GM21367 (cell line): ENCODE results near the gene MYADML2.

ENCODE experiments used
- ATAC-seq: cut with Tn5 transposase; IDR thresholded peaks from one replicate; pipeline ENCODE4 v1.9.1; 2021; ENCODE audit not compliant: unreplicated experiment

MYADML2 gene

DNA sequence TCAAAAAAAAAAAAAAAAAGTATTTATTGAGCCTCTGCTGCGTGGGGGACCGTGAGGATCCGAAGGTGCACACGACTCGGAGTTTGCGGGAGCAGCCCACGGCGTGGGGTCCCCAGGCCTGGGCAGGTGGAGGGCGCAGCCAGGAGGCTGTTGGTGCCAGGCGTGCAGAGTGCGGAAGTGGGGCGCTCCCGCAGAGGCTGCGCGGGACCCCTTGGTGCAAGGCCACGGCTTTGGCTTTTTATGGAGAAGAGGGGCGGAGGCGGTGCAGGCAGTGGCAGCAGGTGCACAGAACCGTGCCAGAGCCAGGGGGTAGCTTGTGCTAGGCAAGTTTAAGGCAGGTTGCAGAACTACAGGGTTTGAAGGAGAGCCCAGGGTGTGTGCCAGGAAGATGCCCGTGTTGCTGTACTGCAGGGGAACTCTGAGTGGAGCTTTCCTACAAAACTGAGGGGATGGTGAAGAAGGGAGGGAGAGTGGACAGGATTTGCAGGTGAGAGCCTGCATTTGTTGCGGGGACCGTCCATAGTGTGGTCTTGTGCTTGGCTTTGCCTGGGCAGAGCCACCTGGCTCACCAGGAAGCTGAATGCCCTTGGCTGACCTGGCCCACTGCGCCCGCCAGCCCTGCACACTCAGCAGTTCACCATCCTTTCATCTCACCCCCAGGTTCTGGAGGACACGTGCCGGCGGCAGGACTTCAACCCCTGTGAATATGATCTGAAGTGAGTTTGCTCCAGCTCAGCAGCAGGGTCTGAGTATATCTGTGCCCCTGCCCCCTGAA is 31.7 kb upstream of the MYADML2 start:
- ATAC-seq, result no peak

DNA sequence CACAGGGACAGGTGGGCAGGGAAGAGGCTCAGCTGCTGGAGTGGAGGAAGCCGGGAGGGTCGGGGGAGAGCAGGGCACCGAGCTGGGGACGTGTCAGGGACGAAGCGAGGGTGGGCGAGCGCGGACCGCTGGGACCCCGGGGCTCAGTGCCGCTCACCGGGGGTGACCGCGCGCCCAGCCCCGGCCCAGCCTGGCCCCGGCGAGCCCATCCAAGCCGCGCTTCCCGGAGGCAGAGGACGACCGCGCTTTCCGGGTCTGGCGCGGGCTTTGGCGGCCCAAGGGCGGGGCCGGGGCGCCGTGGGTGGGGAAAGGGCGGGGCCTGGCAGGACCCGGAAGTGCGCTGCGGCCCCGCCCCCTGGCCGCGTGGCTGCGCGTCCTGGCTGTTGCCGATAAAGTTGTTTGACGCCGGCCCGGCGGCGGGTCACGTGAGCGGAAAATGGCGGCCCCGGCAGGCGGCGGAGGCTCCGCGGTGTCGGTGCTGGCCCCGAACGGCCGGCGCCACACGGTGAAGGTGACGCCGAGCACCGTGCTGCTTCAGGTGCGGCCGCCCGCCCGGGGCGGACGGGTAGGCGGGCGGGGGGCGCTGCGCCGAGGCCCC is 30.3 kb upstream of the MYADML2 start, which contains the start of gene ASPSCR1:
ASPSCR1 (plus strand) TSS at position 419 of the 598 bp plus-strand sequence; CDS start at position 437, 18 bp downstream.
- peak; percentile 80 for ATAC-seq

DNA sequence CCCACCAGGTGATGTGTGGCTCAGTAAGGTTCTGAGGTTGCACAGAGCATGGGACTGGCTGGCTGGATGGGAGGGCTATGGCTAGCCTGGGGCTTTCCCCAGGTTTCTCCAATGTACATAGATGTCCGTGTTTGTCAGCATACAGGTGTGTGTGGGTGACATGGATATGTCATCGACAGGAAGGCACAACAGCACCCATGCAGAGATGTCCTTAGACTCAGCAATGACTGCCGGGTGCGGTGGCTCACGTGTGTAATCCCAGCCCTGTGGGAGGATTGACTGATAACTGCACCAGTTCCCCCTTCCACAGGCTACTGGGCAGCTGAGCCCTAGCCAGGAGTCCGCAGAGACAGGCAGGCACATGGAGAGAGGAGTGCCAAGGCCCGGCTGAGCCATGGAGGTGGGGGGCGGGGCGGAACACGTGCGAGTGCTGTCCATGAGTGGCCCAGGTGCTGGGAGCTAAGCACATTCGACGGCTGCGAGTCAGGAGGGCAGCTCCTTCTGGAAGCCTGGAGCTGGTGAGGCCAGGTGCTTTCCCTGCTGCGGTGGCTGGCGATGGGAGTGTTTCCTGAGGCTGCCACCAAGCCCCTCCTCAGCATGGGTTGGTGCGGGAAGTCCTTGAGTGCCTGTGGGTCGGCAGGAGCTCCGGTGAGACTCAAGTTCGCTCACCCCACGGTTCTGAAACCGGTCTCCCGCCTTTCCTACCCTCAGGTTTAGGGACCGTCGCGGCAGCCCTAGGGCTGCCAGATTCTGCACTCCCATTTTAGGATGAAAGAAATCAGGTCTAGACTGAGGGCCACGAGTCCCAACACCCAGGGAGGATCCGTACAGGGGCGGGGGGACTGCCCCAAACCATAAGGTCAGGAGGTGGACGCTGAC is 29.5 kb upstream of the MYADML2 start:
- ATAC-seq, result no peak

DNA sequence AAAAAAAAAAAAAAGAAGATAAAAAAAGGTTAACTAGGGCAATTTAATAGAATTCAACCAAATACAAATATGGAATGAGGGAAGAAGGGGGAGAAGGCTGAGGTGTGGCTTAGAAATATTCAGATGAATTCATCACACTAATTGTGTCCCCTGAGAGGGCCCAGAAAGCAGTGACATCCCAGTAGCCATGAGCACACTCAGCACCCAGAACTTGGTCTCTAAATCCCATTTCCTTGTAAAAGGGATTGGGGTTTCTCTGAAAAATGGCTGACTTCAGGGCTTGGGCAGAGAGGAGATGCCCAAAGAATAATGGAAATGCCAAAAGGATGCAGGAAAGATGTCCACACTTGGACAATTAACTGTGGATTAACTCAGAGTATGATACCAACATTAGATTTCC is 26.4 kb upstream of the MYADML2 start:
- ATAC-seq, result no peak

DNA sequence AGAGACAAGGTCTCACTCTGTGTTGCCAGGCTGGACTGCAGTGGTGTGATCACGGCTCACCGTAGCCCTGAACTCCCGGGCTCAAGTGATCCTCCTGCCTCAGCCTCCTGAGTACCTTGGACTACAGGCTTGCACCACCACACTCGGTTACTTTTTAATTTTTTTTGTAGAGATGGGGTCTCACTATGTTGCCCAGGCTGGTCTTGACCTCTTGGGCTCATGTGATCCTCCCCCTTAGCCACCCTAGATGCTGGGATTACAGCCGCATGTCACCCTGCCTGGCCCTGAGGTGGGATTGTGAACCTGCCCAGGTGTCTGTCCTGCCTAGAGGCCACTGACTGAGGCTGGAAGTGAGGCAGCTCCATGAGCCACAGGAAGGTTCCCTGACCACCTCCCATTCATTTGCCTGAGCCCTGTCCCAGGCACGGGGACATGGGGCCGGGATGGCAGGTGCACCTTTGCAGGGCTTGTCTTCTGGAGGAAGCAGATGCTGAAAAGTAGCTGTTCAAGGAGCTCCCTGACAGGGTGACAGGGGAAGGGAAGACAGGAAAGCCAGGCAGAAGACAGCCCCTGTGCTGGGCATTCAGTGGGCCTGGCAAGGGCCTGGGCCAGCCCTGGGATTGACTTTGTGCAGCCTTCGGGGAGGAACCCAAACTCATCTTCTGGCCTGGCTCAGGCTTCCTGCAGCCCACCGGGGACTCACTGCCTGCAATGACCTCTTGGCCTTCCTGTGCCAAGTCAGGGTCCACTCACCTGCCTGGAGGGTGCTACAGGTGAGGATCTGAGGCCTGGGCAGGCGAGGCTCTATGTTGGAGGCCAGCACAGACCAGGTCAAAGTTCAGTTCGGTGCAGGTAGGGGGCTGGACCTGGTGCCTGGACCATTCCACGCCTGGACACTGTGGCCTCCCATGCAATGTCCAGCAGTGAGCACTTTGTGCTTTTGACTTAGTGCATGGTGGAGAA is 22.1 kb upstream of the MYADML2 start:
- ATAC-seq, result no peak

DNA sequence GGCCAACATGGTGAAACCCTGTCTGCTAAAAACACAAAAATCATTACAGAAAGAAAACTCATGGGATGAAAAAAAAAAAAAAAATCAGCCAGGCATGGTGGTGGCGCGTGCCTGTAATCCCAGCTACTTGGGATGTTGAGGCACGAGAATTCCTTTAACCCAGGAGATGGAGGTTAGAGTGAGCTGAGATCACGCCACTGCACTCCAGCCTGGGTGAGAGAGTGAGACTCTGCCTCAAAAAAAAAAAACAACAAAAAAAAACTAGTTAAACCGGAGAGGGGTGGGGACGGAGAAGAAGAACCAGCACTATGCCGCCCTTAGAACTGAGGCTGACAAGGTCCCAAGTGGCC is 21.3 kb upstream of the MYADML2 start:
- ATAC-seq, result no peak

DNA sequence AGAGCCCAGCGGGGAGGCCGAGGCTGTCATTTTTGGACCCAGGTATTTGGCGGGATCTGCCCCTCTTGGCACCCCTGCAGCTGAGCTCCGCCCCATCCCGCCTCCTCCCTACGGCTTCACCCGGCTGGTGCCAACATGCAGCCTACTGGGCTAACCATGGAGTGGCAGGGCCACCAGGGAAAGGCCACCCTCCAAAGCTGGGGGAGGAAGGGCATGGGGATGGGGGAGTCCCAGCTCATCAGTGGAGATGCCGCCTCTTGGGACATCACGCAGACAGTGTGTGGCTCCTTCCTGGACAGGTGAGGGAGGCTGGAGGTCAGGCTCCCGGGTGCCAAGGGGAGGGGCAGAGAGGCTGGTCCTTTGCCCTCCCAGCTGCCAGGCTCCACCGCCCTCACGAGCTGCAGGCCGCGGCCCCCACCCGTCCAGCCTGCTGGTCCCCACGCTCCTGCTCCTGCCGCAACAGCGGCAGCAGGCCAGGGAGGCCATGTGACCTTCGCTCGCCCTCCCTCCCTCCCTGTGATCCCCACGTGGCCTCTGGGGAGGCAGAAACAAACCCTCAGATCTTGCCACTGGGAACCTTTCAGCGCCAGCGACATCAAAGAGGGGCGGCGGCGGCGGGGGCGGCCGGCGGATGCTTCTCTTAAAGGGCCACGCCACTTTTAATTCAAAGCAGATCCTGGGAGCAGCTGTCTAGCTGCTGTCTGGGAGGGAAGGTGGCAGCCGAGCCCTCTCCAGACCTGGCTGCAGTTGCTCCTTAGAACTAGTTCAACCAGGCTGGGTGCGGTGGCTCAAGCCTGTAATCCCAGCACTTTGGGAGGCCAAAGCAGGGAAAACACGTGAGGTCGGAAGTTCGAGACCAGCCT is 20.7 kb upstream of the MYADML2 start:
- ATAC-seq, result no peak

DNA sequence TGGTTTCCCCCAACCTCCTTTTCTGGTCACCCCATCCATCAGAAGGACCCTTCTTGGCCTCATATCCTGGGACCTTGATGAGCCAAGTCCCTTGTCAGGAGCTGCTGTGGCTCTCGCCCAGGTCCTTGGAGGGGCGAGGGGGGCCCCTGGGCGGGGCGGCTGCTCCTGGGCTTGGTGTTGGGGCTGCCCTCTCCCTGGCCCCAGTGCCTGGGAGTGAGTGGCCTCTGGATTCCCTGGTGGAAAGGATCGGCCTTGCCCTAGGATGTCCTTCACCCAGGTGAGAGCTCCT is 20.2 kb upstream of the MYADML2 start:
- ATAC-seq, result no peak

DNA sequence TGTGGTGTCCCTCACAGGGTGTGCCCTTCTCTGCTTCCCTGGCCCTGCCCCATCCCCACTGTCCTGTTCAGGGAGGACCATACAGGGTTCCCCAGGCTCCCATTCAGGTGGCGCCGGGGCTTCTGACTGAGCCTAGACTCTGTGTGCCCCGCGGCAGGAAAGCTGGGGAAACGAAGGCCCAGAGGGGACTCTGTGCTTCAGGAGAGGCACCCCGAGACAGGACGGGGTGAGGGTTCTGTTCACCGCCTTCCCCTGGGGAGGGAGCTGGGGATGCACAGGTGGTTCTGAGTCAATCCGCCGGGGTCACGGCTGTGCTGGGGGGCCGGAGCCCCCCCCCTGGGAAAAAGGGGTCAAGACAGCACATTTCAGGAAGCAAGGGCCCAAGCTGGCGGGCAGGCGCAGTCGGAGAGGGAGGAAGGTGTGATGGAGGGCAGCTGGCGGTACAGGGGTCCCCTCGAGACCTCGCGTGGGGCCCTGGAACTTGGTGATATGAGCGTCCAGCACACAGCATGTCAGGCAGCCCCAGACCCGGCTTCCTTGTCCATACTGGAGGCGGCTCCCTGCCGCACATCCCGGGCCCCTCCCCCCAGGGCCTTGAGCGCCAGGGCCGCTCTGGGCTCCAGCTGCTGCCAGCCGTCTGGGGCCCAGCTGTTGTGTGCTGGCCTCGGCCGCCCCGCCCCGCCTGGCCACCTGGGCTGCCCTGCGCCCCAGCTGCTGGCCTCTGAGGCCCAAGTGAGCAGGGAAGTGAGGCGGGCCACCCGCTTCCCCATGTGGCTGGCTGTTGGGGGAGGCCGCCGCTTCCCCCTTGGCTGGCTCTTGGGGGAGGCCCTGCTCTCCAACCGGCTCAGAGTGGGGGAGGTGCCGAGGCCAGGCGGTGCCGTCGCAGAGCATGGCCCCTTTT is 19.6 kb upstream of the MYADML2 start:
- ATAC-seq, result no peak

DNA sequence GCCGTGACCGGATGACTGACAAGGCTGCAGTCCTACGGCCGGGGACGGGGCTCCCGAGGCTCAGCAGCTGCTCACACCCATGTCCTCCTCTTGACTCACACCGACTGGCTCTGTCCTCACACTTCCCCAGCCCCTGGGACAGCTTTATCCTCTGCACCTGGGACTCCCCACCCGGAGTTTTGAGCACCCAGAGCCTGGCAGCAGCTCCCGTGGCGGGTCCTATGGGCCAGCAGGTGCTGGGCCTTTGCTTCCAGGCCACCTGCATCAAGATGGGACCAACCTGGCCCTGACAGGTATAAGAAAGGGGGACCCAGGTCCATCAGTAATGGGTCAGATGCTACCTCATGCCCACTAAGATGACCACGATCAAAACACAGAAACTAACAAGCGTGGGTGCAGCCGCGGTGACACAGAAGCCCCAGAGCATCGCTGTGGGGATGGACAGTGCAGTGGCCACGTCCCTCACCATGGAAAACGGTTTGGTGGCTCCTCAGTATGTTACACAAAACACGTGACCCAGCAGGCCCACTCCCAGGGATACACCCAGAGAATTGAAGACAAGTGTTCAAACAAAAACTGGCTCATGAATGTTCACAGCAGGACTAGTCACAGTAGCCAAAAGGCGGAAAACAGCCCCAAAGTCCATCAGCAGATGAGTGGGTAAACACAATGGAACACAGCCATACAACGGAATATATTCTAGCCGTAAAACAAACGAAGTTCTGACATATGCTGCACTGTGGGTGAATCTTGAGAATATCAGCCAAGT is 17.2 kb upstream of the MYADML2 start:
- ATAC-seq, result no peak

DNA sequence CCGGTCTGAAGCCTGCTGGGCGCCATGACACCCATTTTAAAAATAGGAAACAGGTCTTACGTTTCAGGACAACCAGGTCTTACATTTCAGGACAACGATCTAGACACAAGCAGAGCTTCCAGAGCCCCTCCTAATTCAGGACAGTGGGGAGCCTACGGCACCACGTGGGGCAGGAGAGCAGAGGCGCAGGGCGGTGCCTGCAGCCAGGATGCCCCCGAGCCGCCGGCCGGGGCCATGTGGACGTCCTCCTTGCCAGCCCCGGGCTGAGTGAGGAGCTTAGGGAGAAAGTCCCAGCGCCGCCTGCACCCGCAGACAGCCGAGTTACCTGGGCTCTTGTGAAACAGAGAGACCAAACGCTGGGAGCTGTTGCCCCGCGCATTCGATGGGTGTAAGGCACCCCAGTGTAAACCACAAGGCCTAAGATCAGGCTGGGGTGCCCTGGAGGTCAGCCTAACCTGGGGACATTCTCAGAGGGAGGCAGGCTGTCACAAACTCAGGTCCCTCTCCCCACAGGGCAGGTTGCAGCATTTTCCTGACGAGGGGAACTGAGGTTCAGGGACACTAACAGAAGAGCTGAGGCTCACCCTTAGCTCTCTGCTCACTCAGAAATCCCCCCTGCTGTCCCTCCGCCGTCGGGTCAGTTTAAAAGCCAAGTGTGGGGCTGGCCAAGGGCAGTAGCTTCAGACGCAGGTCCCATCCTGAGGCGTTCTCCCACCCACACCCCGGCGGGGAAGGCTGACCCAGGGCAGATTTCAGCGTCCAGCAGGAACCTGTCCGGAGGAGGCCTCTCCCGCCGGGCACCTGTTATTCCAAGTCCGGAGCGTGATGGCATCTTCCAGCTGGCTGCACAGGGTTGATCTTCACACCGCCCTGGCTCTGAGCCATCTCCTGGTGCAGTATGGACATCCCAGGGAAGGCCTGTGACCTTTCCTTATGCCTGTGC is 15.7 kb upstream of the MYADML2 start:
- ATAC-seq, result no peak

DNA sequence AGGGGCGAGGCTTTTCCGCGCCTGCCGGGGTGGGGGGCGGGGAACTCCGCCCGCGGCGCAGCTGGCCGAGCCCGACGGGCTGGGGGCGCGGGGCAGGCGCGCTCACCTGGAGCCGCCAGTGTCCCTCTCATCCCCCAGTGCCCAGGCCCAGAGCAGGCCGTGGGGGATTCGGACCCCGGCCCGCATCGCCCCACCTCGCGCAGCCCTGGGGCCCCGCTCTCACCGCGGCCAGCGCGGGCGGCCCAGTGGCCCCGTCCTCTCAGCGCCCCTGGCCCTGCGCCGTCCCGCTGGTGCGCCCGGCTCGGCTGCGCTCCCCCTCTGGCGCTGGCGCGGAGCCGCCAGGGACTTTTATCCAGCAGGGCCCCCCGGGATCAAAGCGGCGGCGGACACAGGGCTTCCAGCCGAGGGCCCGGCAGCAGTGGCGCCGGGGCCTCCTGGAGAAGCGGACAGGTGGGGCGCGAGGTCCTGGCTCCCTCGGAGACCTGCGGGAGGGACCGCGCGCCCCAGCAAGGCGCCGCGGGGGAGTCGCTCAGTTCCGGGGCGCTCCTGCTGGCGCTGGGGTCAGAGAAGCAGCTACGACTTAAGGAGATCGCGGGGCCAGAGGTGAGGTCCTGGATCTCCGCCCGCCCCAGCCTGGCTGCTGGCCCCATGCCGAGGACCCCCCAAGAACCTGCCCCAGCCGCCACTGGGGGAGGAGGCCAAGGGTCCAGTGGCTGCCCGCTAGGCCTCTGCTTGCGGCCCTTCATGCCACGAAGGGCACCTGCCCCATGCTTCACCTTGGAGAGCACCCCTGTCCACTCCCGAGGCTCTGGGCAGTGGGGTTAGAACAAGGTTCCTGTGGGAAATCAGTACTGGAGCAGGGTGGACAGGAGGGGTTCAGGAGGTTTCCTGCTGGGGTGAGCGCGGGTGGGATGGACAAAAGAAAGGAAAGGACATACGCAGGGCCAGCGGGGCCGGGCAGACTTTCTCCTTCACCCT is 14.8 kb upstream of the MYADML2 start:
- no peak for ATAC-seq

DNA sequence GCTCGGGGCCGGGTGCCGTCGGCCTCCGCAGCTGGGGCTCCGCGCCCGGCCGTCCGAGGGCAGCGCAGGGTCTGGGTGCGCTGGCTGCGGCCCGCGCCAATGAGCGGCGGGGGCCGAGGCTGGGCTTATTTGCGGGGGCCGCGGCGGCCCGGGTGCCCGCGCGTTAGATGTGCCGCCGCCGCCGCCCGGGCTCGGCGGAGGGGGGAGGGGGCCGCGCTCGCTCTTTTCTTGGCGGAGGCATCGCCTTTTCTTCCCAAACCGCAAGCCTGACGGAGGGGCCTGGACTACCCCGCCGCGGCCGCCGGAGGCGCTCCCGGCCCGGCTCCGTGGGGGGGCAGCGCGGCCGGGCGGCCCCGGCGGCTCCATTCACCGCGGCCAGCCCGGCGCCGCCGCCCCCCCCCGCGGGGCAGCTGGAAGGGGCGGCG is 14.1 kb upstream of the MYADML2 start, which contains the start of gene NOTUM:
NOTUM (minus strand) TSS at position 101 of the 425 bp plus-strand sequence. CDS start 278 bp downstream, outside the sequence.
- ATAC-seq, result no peak

DNA sequence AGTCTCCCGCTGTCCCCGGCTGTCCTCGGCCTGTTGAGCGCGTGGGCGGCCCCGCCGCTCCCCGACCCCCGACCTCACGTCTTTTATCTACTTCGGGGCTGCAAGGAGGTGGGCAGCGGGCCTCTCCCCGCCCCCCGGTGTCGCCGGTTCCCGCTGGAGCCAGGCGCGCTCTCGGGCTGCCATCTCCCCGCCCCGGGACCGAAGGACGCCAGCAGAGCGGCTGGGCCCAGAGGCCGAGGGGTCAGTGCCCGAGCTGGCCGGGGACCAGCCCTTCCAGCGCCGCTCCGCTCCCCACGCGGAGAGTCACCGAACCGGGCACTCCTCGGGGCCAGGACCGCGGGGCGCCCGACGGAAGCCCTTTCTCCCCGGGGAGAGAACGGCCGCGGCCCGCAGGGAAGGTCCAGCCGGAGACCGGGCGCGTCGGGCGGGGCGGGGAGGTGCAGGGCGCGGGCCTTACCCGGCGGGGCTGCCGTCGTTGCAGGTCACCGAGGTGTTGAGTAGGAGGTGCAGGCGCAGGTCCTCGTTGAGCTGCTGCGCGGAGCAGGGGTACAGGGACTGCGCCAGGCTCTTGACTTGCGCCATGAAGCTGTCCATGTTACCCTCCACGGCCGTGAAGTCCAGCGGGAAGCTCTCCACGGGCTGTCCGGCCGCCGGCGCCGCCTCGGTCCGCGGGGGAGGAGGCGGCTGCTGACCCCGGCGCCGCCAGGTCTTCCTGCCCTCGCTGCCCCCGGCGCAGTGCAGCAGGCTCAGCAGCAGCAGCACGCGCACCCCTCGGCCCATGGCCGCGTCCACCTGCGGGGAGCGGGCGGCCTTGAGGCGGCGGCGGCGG is 13.3 kb upstream of the MYADML2 start:
- no peak for ATAC-seq
